HG03460 (cell line): ENCODE data around the gene GRM2.

Experiments used
- ATAC-seq: cut with Tn5 transposase; IDR thresholded peaks from one replicate; pipeline ENCODE4 v1.9.1; 2021; ENCODE audit not compliant: unreplicated experiment

Gene GRM2

GRCh38 chr3:51706788-51707731 lies at the start of gene GRM2:
Gene GRM2 (plus strand): TSS chr3:51707068. CDS start chr3:51708984, 1,916 bp downstream.
- no peak for ATAC-seq

- no peak for ATAC-seq
Measured at GRCh38 chr3:51657234-51657633, 49.6 kb upstream of the GRM2 start.

GRCh38 chr3:51659942-51660341 lies 46.9 kb upstream of the GRM2 start:
- no peak for ATAC-seq

- ATAC-seq = no peak
Measured at GRCh38 chr3:51662456-51662855, 44.4 kb upstream of the GRM2 start.

- no peak for ATAC-seq
Measured at GRCh38 chr3:51668756-51669155, 38.1 kb upstream of the GRM2 start.

GRCh38 chr3:51669241-51670052 lies 37.4 kb upstream of the GRM2 start:
- no peak for ATAC-seq

- ATAC-seq = no peak
Measured at GRCh38 chr3:51670053-51670822, 36.6 kb upstream of the GRM2 start.

GRCh38 chr3:51670823-51671733 lies 35.8 kb upstream of the GRM2 start, which contains the start of gene TEX264:
Gene TEX264 (plus strand): TSS chr3:51671252. CDS start chr3:51674305, 3,053 bp downstream.
- ATAC-seq = peak; percentile 65

GRCh38 chr3:51671734-51672475 lies 35.0 kb upstream of the GRM2 start:
- peak; percentile 44 for ATAC-seq

GRCh38 chr3:51673181-51673801 lies 33.6 kb upstream of the GRM2 start:
- ATAC-seq = no peak

GRCh38 chr3:51673802-51674654 lies 32.8 kb upstream of the GRM2 start:
- ATAC-seq = no peak

GRCh38 chr3:51675201-51675611 lies 31.7 kb upstream of the GRM2 start:
- ATAC-seq = no peak

- ATAC-seq = no peak
Measured at GRCh38 chr3:51676102-51676640, 30.7 kb upstream of the GRM2 start.

GRCh38 chr3:51677358-51677757 lies 29.5 kb upstream of the GRM2 start:
- ATAC-seq = no peak

- no peak for ATAC-seq
Measured at GRCh38 chr3:51678186-51678585, 28.7 kb upstream of the GRM2 start.

GRCh38 chr3:51678641-51679040 lies 28.2 kb upstream of the GRM2 start:
- ATAC-seq = no peak

- no peak for ATAC-seq
Measured at GRCh38 chr3:51679318-51679717, 27.6 kb upstream of the GRM2 start.

GRCh38 chr3:51679777-51680176 lies 27.1 kb upstream of the GRM2 start:
- no peak for ATAC-seq
